Heart left ventricle (tissue), 13 donors: ENCODE data around the gene NCOA1.

Source experiments
- CTCF ChIP-seq, 12 donors: fragments of 200-600 bp; sonication (generic) in 4 of 12; IDR thresholded peaks; one replicate each; pipeline versions ENCODE4 v1.5.0 to v1.8.0; 2018 to 2022; ENCODE audit warnings: antibody characterized with exemption in 12 of 12, mild to moderate bottlenecking in 5 of 12
- POLR2A ChIP-seq, 2 donors: fragments of 450-650 bp; IDR thresholded peaks; one replicate each; pipeline ENCODE4 v1.6.1; 2017; ENCODE audit warnings: antibody characterized with exemption in 2 of 2, mild to moderate bottlenecking in 2 of 2, moderate library complexity in 2 of 2
- donor health status: ischemic (EF 13 %, LVEDD 7.1; RV severe dilation, severe dysfunction).
- donor health status: DM: no; HTN: yes; CAD: no.
- donor health status: DM: no; HTN: no; CAD: no.
- donor health status: ischemic (EF 25% LVEDD 6.9; RV normal size, moderate dysfunction).
- donor health status: ischemic (EF 25% LVEDD 5.7; RV mildly dilated, moderate dysfunction).
- donor health status: ischemic (EF 35%, LVEDD 5.7; RV mildly dilated, moderate dysfunction).
- donor health status: nonischemic (EF 11% LVEDD 7.7; RV severe dilation, severe dysfunction).
- donor health status: DM: yes; HTN: yes; CAD: no.
- donor health status: PGD.
- donor health status: ischemic (EF 29% LVEDD 5.4; RV normal size, mild dysfunction).
- donor health status: nonischemic (EF 23%, LVEDD 6.1; RV moderate dilation, normal function).

GRCh38 chr2:24571828-24572442 lies 80.9 kb downstream of the NCOA1 start:
- TF ChIP-seq CTCF (IDR thresholded peaks at IDR 0.05) (no peak), POLR2A (IDR thresholded peaks at IDR 0.05) (no peak)
